Fibroblast of skin of scalp (primary cell): ENCODE results near the gene MMADHC.

Source experiments
- DNase-seq: peaks from one replicate; pipeline ENCODE4 v3.0.0-alpha.2; 2013

MMADHC gene

GRCh38 chr2:149544692-149545091, 42.9 kb downstream of the MMADHC start:
- DNase-seq, result no peak

GRCh38 chr2:149543845-149544244, 43.7 kb downstream of the MMADHC start:
- no peak for DNase-seq

- DNase-seq, result no peak
These were observed 47.4 kb downstream of the MMADHC start for GRCh38 chr2:149540138-149540537.

GRCh38 chr2:149538138-149538833, 49.3 kb downstream of the MMADHC start:
- no peak for DNase-seq

- no peak for DNase-seq
These were observed 50.4 kb downstream of the MMADHC start for GRCh38 chr2:149537092-149537726.

GRCh38 chr2:149536649-149537048, 50.9 kb downstream of the MMADHC start:
- no peak for DNase-seq

- no peak for DNase-seq
These were observed 52.9 kb downstream of the MMADHC start for GRCh38 chr2:149534674-149535073.

- DNase-seq, result no peak
These were observed 58.6 kb downstream of the MMADHC start for GRCh38 chr2:149528983-149529382.

- DNase-seq, result peak; percentile 15
These were observed 59.4 kb downstream of the MMADHC start for GRCh38 chr2:149527998-149528755.

- no peak for DNase-seq
These were observed 60.9 kb downstream of the MMADHC start for GRCh38 chr2:149526689-149527088.

GRCh38 chr2:149525323-149525722, 62.3 kb downstream of the MMADHC start:
- DNase-seq, result no peak
